ENCODE measurements around the gene SAMHD1.
"Not testable (repeated sequence)": the region's sequence is repeated elsewhere in the genome, so short reads cannot be mapped to it uniquely, and the experiment has no call there.

SAMHD1 gene

GRCh38 chr20:36854348-36855240 is 96.9 kb downstream of the SAMHD1 start:
- no peak for DNase-seq (ENCODE audit: low spot score)

- peak; percentile 54 for DNase-seq (ENCODE audit: low spot score)
Observed at GRCh38 chr20:36852187-36852586, 99.3 kb downstream of the SAMHD1 start.

- no peak for DNase-seq (ENCODE audit: low spot score)
Observed at GRCh38 chr20:36851490-36851889, 100.0 kb downstream of the SAMHD1 start.

- no peak for DNase-seq (ENCODE audit: low spot score)
Observed at GRCh38 chr20:36850759-36851158, 100.7 kb downstream of the SAMHD1 start.

GRCh38 chr20:36849333-36850065 is 102.0 kb downstream of the SAMHD1 start:
- no peak for DNase-seq (ENCODE audit: low spot score)

- no peak for DNase-seq (ENCODE audit: low spot score)
Observed at GRCh38 chr20:36848677-36849076, 102.8 kb downstream of the SAMHD1 start.

- peak; percentile 86 for DNase-seq (ENCODE audit: low spot score)
Observed at GRCh38 chr20:36848078-36848660, 103.3 kb downstream of the SAMHD1 start.

GRCh38 chr20:36847710-36848040 is 103.8 kb downstream of the SAMHD1 start:
- no peak for DNase-seq (ENCODE audit: low spot score)

GRCh38 chr20:36847009-36847709 is 104.3 kb downstream of the SAMHD1 start:
- DNase-seq (ENCODE audit: low spot score), result peak; percentile 85

- no peak for DNase-seq (ENCODE audit: low spot score)
Observed at GRCh38 chr20:36845288-36845971, 106.1 kb downstream of the SAMHD1 start.

- not testable (repeated sequence) for DNase-seq (ENCODE audit: low spot score)
Observed at GRCh38 chr20:36841030-36841429, 110.5 kb downstream of the SAMHD1 start.

All from AG20443 (cell line).